ENCODE results near the gene SRP14. TPM values are rescaled to one million over a fixed set of nuclear protein-coding genes. Genes with fewer than 3 reads are reported as not detected.
A peak's percentile ranks its signal among the peaks of the same experiment; 100 is the strongest.

The SRP14 gene
- total RNA-seq, 1 donor from 2014 or later = 235 TPM

DNA sequence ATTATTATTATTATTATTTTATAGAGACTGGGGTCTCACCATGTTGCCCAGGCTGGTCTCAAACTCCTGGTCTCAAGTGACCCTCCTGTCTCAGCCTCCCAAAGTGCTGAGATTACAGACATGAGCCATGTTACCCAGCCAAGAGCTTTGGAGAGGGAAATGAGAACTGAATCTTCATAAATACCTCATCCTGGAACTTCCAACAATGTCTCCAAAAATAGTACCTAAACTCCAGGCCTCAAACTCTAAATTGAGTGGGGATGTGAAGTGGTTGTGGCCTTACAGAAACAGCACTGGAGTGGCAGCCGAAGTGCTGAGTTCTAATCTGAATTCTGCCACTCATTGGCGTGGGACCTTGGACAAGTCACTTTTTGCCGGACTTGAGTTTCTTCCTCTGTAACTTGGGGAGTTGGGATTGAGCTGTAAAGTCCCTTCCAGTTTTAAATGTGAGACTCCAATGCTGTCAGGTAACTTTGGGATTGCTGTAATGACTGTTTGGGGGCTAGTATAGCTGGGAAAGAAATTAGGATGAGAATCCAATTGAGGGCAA, 10.0 kb upstream of the SRP14 start:
- peaks cover 11% of the 10 kb centered on the region for H3K36me3 Mint-ChIP-seq (ENCODE audit: low read depth, unreplicated experiment)
- no peak overlapping the region for H3K4me3 Mint-ChIP-seq (ENCODE audit: unreplicated experiment)
- H3K27me3 Mint-ChIP-seq (ENCODE audit: unreplicated experiment) = peaks cover 6% of the 10 kb centered on the region
- no peak for DNase-seq (ENCODE audit: low spot score)
- H3K4me1 Mint-ChIP-seq (ENCODE audit: unreplicated experiment) = peaks cover 50% of the 10 kb centered on the region
- TF ChIP-seq, protein P1, sequence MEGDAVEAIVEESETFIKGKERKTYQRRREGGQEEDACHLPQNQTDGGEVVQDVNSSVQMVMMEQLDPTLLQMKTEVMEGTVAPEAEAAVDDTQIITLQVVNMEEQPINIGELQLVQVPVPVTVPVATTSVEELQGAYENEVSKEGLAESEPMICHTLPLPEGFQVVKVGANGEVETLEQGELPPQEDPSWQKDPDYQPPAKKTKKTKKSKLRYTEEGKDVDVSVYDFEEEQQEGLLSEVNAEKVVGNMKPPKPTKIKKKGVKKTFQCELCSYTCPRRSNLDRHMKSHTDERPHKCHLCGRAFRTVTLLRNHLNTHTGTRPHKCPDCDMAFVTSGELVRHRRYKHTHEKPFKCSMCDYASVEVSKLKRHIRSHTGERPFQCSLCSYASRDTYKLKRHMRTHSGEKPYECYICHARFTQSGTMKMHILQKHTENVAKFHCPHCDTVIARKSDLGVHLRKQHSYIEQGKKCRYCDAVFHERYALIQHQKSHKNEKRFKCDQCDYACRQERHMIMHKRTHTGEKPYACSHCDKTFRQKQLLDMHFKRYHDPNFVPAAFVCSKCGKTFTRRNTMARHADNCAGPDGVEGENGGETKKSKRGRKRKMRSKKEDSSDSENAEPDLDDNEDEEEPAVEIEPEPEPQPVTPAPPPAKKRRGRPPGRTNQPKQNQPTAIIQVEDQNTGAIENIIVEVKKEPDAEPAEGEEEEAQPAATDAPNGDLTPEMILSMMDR (IDR thresholded peaks at IDR 0.05; ENCODE audit: unreplicated experiment) = no peak
- H3K27ac Mint-ChIP-seq (ENCODE audit: unreplicated experiment) = no peak overlapping the region
- H3K9me3 Mint-ChIP-seq (ENCODE audit: unreplicated experiment) = no peaks in the 10 kb centered on the region

DNA sequence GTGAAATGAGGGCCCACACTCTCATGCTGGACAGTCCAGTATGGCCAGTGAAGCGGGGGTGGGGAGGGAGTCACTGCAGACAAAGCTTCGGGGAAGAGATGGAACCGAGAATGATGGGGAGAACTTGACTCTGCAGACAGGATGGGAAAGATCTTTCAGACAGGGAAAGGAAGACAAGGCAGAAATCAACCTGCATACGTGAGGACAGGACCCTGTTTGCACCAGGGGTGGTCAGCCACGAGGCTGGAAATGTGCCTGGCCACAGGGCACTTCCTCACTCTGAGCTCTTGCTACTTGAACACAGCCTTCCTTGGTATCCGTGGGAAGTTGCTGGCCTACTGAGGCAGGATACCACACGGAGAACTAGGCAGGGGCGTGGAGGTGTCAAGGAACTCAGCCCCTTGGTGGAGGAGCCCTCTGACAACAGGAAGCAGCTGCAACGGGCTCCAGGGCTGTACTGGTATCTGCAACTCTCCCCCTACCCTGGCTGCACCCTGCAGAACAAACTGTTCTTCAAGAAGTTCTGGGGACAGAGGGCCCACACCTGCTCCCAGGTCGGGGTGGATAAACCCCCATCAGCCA, 9.3 kb upstream of the SRP14 start:
- Mint-ChIP-seq H3K36me3 (ENCODE audit: low read depth, unreplicated experiment) (peaks cover 7% of the 10 kb centered on the region), H3K27ac (ENCODE audit: unreplicated experiment) (no peak overlapping the region), H3K9me3 (ENCODE audit: unreplicated experiment) (no peaks in the 10 kb centered on the region), H3K4me1 (ENCODE audit: unreplicated experiment) (peaks cover 50% of the 10 kb centered on the region), H3K27me3 (ENCODE audit: unreplicated experiment) (peaks cover 6% of the 10 kb centered on the region), H3K4me3 (ENCODE audit: unreplicated experiment) (no peak overlapping the region)
- no peak for DNase-seq (ENCODE audit: low spot score)
- TF ChIP-seq, protein P1 (IDR thresholded peaks at IDR 0.05; ENCODE audit: unreplicated experiment) = no peak

DNA sequence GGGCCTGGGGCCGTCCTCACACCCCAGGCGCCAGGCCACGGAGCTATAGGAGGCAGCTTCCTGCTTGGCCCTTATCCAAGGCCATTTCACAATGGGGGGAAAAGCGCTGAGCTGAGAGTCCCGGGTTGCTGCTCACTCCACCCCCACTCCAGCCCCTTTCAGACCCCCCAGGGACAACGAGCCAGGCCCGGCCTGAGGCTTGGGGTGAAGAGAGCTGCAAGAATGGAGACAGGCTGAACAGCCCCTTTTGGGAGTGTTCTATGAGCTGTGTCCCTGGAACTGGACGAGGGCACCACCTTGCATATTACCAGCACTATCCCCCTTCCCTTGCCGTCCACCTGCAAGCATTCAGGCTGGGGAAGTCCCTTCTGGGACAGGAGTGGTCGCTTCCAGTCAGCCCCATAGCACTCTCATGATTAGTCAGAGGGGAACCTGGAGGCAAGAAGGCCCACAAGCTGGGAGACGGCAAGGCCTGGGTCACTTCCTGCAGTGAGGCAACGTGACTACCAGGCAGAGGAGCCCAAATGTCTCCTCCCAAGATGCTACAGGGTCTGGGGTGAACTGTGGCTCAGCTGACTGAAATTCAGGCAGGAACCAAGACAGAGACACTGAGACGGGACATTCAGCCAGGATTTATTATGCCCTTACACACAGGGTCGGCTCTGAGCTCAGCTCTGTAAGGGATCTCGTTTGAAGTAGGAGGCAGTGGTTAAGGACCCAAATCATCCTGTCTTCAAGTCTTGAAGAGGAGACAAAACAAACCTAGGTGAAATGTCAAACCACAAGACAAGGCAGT, 8.6 kb upstream of the SRP14 start:
- peak overlapping the region; percentile 59 for H3K27ac Mint-ChIP-seq (ENCODE audit: unreplicated experiment)
- DNase-seq (ENCODE audit: low spot score) = no peak
- peaks cover 6% of the 10 kb centered on the region for H3K27me3 Mint-ChIP-seq (ENCODE audit: unreplicated experiment)

DNA sequence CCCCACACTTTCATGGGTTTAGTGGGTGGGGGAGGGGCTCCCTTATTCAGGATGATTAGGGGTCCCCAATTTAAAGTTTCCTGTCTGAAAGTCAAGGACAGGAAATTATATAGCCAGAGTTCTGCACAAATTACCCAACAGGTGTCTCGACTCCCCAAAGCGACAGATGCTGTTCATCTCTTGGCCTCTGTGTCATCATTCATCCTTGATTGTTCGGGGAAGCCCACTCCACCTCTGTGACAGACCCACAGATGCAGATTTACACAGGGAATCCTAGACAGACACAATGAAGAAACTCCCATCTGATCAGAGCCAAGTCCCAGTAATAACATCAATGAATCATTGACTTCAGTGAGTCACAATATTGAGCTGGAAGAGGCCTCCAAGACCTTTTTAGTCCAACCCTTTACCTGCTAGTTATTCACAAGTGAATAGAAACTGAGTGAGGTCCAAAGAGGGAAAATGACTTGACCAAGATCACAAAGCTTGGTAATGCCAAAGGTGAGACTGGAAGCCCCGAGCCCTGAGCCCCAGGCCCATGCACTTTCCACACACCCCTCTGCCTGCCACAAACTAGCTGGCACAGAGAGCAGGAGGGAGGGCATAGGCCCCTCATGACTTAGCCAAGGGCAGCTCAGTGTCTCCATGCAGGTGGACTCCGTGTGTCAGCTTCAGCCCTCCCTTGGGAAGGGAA, 7.9 kb upstream of the SRP14 start:
- TF ChIP-seq, protein P1 (IDR thresholded peaks at IDR 0.05; ENCODE audit: unreplicated experiment) = no peak
- peaks cover 6% of the 10 kb centered on the region for H3K27me3 Mint-ChIP-seq (ENCODE audit: unreplicated experiment)
- peaks cover 7% of the 10 kb centered on the region for H3K36me3 Mint-ChIP-seq (ENCODE audit: low read depth, unreplicated experiment)
- no peak overlapping the region for H3K4me3 Mint-ChIP-seq (ENCODE audit: unreplicated experiment)
- H3K4me1 Mint-ChIP-seq (ENCODE audit: unreplicated experiment) = peaks cover 46% of the 10 kb centered on the region
- DNase-seq (ENCODE audit: low spot score) = no peak
- no peaks in the 10 kb centered on the region for H3K9me3 Mint-ChIP-seq (ENCODE audit: unreplicated experiment)
- no peak overlapping the region for H3K27ac Mint-ChIP-seq (ENCODE audit: unreplicated experiment)

More for the DNA sequence above, 8.6 kb upstream of the SRP14 start:
- Mint-ChIP-seq H3K4me3 (ENCODE audit: unreplicated experiment) (no peak overlapping the region), H3K9me3 (ENCODE audit: unreplicated experiment) (no peaks in the 10 kb centered on the region), H3K36me3 (ENCODE audit: low read depth, unreplicated experiment) (peaks cover 7% of the 10 kb centered on the region), H3K4me1 (ENCODE audit: unreplicated experiment) (peaks cover 46% of the 10 kb centered on the region)
- TF ChIP-seq, protein P1 (IDR thresholded peaks at IDR 0.05; ENCODE audit: unreplicated experiment) = no peak
